ENCODE data around the gene PHKA2.
"Not testable (repeated sequence)": the region's sequence is repeated elsewhere in the genome, so short reads cannot be mapped to it uniquely, and the experiment has no call there.

The PHKA2 gene

DNA sequence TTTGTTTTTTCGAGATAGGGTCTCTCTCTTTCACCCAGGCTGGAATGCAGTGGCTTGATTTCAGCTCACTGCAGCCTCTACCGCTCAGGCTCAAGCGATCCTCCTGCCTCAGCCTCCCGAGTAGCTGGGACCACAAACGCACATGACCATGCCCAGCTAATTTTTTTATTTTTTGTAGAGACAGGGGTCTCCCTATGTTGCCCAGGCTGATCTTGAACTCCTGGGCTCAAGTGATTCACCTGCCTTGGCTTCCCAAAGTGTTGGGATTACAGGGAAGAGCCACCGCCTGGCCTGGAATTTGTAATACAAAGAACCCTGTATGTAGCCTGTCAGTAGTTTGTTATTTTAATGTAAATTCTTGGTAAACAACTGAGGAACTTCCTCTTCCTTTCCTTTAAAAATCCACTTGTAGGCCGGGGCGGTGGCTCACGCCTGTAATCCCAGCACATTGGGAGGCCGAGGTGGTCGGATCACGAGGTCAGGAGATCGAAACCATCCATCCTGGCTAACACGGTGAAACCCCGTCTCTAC is 119.5 kb downstream of the PHKA2 start:
- no peak for DNase-seq

GRCh38 chrX:18861511-18861910 is 122.4 kb downstream of the PHKA2 start:
- no peak for DNase-seq

DNA sequence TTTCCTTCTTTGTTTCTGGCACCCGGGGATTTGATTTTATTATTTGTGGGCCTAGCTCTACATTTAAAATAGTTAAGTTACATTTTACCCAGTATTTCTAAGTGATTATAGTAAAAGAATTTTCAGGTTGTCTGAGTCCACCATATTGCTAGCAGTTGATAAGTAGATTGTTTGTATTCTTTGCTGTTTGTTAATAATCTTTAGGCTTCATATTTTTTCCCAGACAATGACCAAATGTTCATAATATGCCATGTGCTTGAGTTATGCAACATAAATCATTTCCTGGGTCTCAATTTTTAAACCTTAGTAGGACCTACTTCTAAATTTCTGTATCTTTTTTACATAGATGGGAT is 127.3 kb downstream of the PHKA2 start:
- DNase-seq, result no peak

- no peak for DNase-seq
Measured at GRCh38 chrX:18855919-18856644, 127.8 kb downstream of the PHKA2 start.

DNA sequence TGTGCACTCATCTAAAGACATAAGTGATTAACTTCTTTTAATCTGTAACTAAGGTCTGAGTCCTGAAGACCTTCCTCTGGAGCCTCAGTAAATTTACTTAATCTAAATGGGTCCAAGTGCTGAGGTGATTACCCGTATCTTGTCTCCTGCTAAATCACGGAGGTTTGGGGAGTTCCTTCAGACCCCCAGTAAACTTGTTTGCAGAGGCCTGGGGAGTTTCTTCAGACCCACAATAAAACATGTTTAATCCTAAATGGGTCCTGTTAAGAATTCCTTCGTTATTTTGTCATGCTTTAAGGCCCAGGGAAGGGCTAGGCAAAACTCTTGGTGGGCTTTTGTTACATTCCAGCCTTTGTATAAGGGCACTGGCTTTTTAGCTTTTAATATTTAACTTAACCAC is 136.0 kb downstream of the PHKA2 start:
- not testable (repeated sequence) for DNase-seq

Measured in T-helper 9 cell (primary cell).